CD4-positive, alpha-beta memory T cell (primary cell): ENCODE data around the gene ST3GAL3. TPM values are rescaled to one million over a fixed set of nuclear protein-coding genes. Genes with fewer than 3 reads are reported as not detected.
A peak's percentile ranks its signal among the peaks of the same experiment; 100 is the strongest.

ENCODE experiments used
- CTCF ChIA-PET: fragments of 350-600 bp; sonication (Branson Sonifier 250); formaldehyde crosslinking; loops from one replicate; lab custom pipeline; 2021; ENCODE audit warnings: inconsistent platforms; ENCODE audit not compliant: partially characterized antibody; lab: Charles Lee
- POLR2A ChIA-PET: fragments of 350-600 bp; sonication (Branson Sonifier 250); formaldehyde crosslinking; loops from one replicate; lab custom pipeline; 2021; ENCODE audit not compliant: partially characterized antibody; lab: Charles Lee
- DNase-seq, 5 donors: peaks; one replicate each; pipeline versions ENCODE4 v3.0.0 to v3.0.0-alpha.2; 2020 to 2022; ENCODE audit warnings: mixed read lengths in 1 of 5
- H3K27ac ChIP-seq: one replicate; pipeline ENCODE4 v1.7.0; 2013; ENCODE audit warnings: low read depth, low read length
- H3K27me3 ChIP-seq: 2 replicates; pipeline ENCODE4 v1.7.0; 2013; ENCODE audit warnings: mild to moderate bottlenecking, low read length, moderate library complexity; ENCODE audit not compliant: insufficient read depth
- H3K36me3 ChIP-seq: 2 replicates; pipeline ENCODE4 v1.7.0; 2013; ENCODE audit warnings: mild to moderate bottlenecking, low read length, moderate library complexity; ENCODE audit not compliant: insufficient read depth
- H3K4me1 ChIP-seq: 2 replicates; pipeline ENCODE4 v1.7.0; 2013; ENCODE audit warnings: mild to moderate bottlenecking, low read length, moderate library complexity; ENCODE audit not compliant: insufficient read depth
- H3K4me3 ChIP-seq, 2 donors: one replicate each; pipeline ENCODE4 v1.7.0; 2013; ENCODE audit warnings: low read length in 2 of 2, mild to moderate bottlenecking in 1 of 2
- H3K9me3 ChIP-seq, 2 donors: one replicate each; pipeline ENCODE4 v1.7.0; 2013; ENCODE audit warnings: low read length in 2 of 2, control low read depth in 1 of 2; ENCODE audit not compliant: control insufficient read depth in 1 of 2
- H3K27ac Mint-ChIP-seq, 7 donors: one replicate each; pipeline ENCODE4 v1.8.0; 2020 to 2021; ENCODE audit warnings: mixed read lengths in 7 of 7, mild to moderate bottlenecking in 6 of 7, inconsistent platforms in 3 of 7, moderate library complexity in 3 of 7
- H3K27me3 Mint-ChIP-seq, 2 donors: one replicate each; pipeline ENCODE4 v1.8.0; 2020 to 2021; ENCODE audit warnings: mixed read lengths in 2 of 2
- H3K36me3 Mint-ChIP-seq, 2 donors: one replicate each; pipeline ENCODE4 v1.8.0; 2020 to 2021; ENCODE audit warnings: mixed read lengths in 2 of 2, inconsistent platforms in 1 of 2, mild to moderate bottlenecking in 1 of 2
- H3K4me1 Mint-ChIP-seq, 4 donors: one replicate each; pipeline ENCODE4 v1.8.0; 2020 to 2021; ENCODE audit warnings: mixed read lengths in 4 of 4, mild to moderate bottlenecking in 1 of 4
- H3K4me3 Mint-ChIP-seq, 8 donors: one replicate each; pipeline ENCODE4 v1.8.0; 2020 to 2021; ENCODE audit warnings: mixed read lengths in 8 of 8, mild to moderate bottlenecking in 7 of 8, moderate library complexity in 6 of 8, inconsistent platforms in 3 of 8
- H3K9me3 Mint-ChIP-seq, 8 donors: one replicate each; pipeline ENCODE4 v1.8.0; 2020 to 2021; ENCODE audit warnings: mixed read lengths in 8 of 8, mild to moderate bottlenecking in 5 of 8, inconsistent platforms in 3 of 8, moderate library complexity in 1 of 8
- intact Hi-C: fragments of 100-400 bp; cut with micrococcal nuclease; formaldehyde crosslinking; loops from one replicate; pipeline ENCODE4 v1.15.1; 2023
- polyA plus RNA-seq, 2 donors: library from polyadenylated mRNA; unstranded; fragments of 300-500 nt; fragmentation: Illumina TruSeq; gene quantifications; one replicate each; pipeline ENCODE4 v1.2.3, GENCODE V29; 2021
- total RNA-seq, 2 experiments: library from RNA; stranded (reverse); gene quantifications; one replicate each; pipeline ENCODE4 v1.2.3, GENCODE V29; 2021

ST3GAL3 gene
- total and polyA plus RNA-seq, 4 experiments from 2014 or later = 6.1 to 29.6 (median 16.3) TPM

DNA sequence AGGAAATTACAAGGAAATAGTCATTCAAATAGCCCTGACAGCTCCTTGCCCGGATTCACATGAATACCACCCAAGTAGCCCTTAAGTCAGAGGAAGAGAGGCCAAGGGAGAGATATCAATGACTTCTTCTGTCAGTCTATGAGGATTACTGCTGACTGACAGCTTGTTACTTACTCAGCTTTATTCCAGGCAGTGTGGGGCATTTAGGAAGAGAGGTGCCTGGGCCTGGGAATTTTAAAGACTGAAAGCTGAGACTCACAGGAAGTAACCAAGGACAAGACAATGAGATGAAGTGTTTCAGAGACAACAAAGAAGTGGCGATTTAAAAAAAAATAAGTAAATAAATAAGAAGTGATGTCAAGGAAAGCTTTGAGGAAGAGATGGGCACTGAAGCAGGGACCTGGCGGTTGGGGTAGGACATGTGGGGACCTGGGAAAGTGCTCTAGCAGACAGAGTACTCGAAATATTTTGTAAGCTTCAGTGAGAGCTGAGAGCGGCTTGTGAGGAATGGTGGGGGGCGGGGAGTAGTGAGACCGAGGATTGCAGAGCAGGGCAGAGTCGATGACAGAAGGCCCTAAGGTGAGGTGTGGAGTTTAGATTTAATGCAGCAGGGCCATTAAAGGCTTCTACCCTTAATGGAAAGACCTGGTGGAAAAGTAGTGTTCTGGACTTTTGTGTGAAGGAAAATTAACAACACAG is 58.9 kb downstream of the ST3GAL3 start:
- POLR2A ChIA-PET = no interaction called here
- H3K9me3 ChIP-seq = no peaks in the 10 kb centered on the region
- no peaks in the 10 kb centered on the region for H3K4me1 ChIP-seq
- CTCF ChIA-PET = interaction anchor here (0.8 to 5.3 kb wide), 9 partner anchors 164 to 282 kb away, joined by 3 to 91 read pairs (median 3); partner anchors contain the start of gene ARTN
- Mint-ChIP-seq H3K4me1 (peaks cover 0 to 9% (median 3%) of the 10 kb centered on the region in 4 donors), H3K4me3 (no peak overlapping the region), H3K9me3 (no peaks in the 10 kb centered on the region), H3K36me3 (no peaks in the 10 kb centered on the region), H3K27ac (no peak overlapping the region), H3K27me3 (no peaks in the 10 kb centered on the region)
- no peak overlapping the region for H3K27ac ChIP-seq
- intact Hi-C loops = no loop called here
- no peak overlapping the region for H3K4me3 ChIP-seq
- no peaks in the 10 kb centered on the region for H3K27me3 ChIP-seq
- H3K36me3 ChIP-seq = no peaks in the 10 kb centered on the region
- DNase-seq = no peak

DNA sequence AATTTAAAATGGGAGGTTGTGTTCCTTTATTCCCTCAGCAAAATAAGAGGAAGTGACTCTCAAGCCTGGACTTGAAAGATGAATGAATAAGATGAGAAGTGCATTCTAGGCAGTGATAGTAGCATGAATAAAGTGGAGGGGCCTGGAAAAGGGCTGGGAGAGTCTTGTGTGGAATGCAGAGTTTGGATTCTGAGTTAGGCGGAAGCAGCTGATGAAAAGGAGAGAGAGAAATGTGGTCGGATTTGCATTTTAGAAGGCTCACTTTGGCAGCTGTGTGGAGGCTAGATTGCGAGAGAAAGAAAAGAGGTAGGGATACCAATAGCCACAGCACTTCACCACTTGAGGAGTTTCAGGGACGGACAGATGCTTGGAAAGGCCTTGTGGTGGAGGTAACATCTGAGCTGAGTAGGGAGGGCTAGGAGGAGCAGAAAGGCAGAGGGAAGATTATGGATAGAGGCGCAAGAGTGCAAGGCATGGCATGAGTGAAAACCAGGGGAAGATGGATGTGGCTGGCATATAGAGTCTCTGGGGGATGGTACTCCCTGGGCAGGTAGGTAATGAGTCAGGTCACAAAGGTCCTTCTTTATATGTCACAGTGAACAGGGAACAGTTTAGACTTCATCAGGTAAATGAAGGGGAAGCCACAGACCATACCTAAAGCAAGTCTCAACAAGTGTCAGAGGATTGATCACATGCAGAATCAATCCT is 59.6 kb downstream of the ST3GAL3 start:
- H3K27me3 ChIP-seq = no peaks in the 10 kb centered on the region
- no peaks in the 10 kb centered on the region for H3K4me1 ChIP-seq
- H3K36me3 ChIP-seq = no peaks in the 10 kb centered on the region
- H3K4me3 Mint-ChIP-seq = no peak overlapping the region
- no peak overlapping the region for H3K27ac Mint-ChIP-seq
- H3K4me3 ChIP-seq = no peak overlapping the region
- H3K9me3 ChIP-seq = no peaks in the 10 kb centered on the region
- H3K27ac ChIP-seq = no peak overlapping the region
- POLR2A ChIA-PET = no interaction called here
- intact Hi-C loops = no loop called here
- no peaks in the 10 kb centered on the region for H3K27me3 Mint-ChIP-seq
- CTCF ChIA-PET = interaction anchor here (0.6 to 5.3 kb wide), 3 partner anchors 163 to 280 kb away, joined by 3 to 91 read pairs (median 3); partner anchors contain the start of gene ARTN
- DNase-seq = no peak
- no peaks in the 10 kb centered on the region for H3K9me3 Mint-ChIP-seq
- peaks cover 0 to 8% (median 3%) of the 10 kb centered on the region in 4 donors for H3K4me1 Mint-ChIP-seq
- peaks cover 3% of the 10 kb centered on the region in 2 donors for H3K36me3 Mint-ChIP-seq

DNA sequence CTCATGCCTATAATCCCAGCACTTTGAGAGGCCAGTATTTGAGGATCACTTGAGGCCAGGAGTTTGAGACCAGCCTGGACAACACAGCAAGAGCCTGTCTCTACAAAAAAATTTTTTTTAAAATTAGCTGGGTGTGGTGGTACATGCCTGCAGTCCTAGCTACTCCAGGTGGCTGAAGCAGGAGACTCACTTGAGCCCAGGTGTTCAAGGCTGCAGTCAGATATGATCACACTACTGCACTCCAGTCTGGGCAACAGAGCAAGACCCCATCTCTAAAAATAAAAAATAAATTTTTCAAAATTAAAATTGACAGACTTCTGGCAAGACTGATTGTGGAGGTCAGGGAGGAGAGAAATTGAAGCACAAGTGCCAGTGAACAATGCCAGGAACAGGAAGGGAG is 60.8 kb downstream of the ST3GAL3 start:
- Histone ChIP-seq H3K27ac (no peak overlapping the region), H3K9me3 (no peaks in the 10 kb centered on the region), H3K36me3 (no peaks in the 10 kb centered on the region), H3K4me1 (no peaks in the 10 kb centered on the region), H3K4me3 (no peak overlapping the region), H3K27me3 (no peaks in the 10 kb centered on the region)
- no peak for DNase-seq
- H3K4me1 Mint-ChIP-seq = peaks cover 0 to 7% (median 3%) of the 10 kb centered on the region in 4 donors
- H3K36me3 Mint-ChIP-seq = peaks cover 9 to 11% of the 10 kb centered on the region in 2 donors
- H3K27ac Mint-ChIP-seq = no peak overlapping the region
- intact Hi-C loops = no loop called here
- no peak overlapping the region for H3K4me3 Mint-ChIP-seq
- no peaks in the 10 kb centered on the region for H3K27me3 Mint-ChIP-seq
- no peaks in the 10 kb centered on the region for H3K9me3 Mint-ChIP-seq
- CTCF ChIA-PET = interaction anchor here (2.7 kb wide), 1 partner anchor 166 kb away, joined by 9 read pairs; the partner anchor contains the start of gene ARTN
- POLR2A ChIA-PET = no interaction called here

GRCh38 chr1:43769350-43769908 is 62.1 kb downstream of the ST3GAL3 start:
- Histone ChIP-seq H3K4me1 (no peaks in the 10 kb centered on the region), H3K36me3 (no peaks in the 10 kb centered on the region), H3K27ac (no peak overlapping the region), H3K27me3 (no peaks in the 10 kb centered on the region), H3K9me3 (no peaks in the 10 kb centered on the region), H3K4me3 (no peak overlapping the region)
- H3K27me3 Mint-ChIP-seq = no peaks in the 10 kb centered on the region
- H3K4me1 Mint-ChIP-seq = peaks cover 0 to 1% (median under 1%) of the 10 kb centered on the region in 4 donors
- H3K27ac Mint-ChIP-seq = no peak overlapping the region
- ChIA-PET POLR2A (no interaction called here), CTCF (interaction anchor here (1.7 to 2.7 kb wide), 2 partner anchors 165 to 267 kb away, joined by 5 to 9 read pairs; partner anchors contain the start of gene ARTN)
- intact Hi-C loops = no loop called here
- no peak overlapping the region for H3K4me3 Mint-ChIP-seq
- H3K36me3 Mint-ChIP-seq = peaks cover 17 to 18% of the 10 kb centered on the region in 2 donors
- H3K9me3 Mint-ChIP-seq = no peaks in the 10 kb centered on the region
- DNase-seq = no peak

DNA sequence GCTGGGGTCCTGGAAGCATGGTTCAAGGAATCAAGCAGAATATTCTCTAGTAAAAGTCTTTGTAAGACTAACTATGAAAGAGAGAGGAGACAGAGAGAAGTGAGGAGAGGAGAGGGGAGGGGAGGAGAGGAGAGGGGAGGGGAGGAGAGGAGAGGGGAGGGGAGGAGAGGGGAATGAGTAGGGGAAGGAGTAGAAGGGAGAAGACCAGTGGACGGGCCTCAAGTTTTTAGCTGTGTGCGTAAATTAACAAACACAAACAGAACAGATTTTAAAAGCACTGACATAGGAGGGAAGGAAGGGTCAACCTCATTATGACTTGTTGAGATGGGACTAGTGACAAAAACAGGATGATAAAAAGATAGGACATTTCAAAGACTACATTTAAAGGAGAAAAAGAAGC is 62.8 kb downstream of the ST3GAL3 start:
- no peak overlapping the region for H3K27ac ChIP-seq
- no peaks in the 10 kb centered on the region for H3K36me3 ChIP-seq
- ChIA-PET POLR2A (no interaction called here), CTCF (interaction anchor here (1.7 to 2.7 kb wide), 2 partner anchors 164 to 266 kb away, joined by 5 to 9 read pairs; partner anchors contain the start of gene ARTN)
- no peaks in the 10 kb centered on the region for H3K9me3 Mint-ChIP-seq
- peak overlapping the region in 1 of 7 donors; percentile 10 for H3K27ac Mint-ChIP-seq
- no peak overlapping the region for H3K4me3 ChIP-seq
- no peaks in the 10 kb centered on the region for H3K27me3 Mint-ChIP-seq
- no peaks in the 10 kb centered on the region for H3K9me3 ChIP-seq
- DNase-seq = no peak
- H3K4me1 ChIP-seq = no peaks in the 10 kb centered on the region
- peaks cover 22 to 23% of the 10 kb centered on the region in 2 donors for H3K36me3 Mint-ChIP-seq
- peaks cover 0 to 1% (median under 1%) of the 10 kb centered on the region in 4 donors for H3K4me1 Mint-ChIP-seq
- H3K27me3 ChIP-seq = no peaks in the 10 kb centered on the region
- intact Hi-C loops = no loop called here
- H3K4me3 Mint-ChIP-seq = no peak overlapping the region

- intact Hi-C loops = no loop called here
- Mint-ChIP-seq H3K9me3 (peaks cover 0 to 8% (median 2%) of the 10 kb centered on the region in 8 donors), H3K27ac (peak overlapping the region in 1 of 7 donors; percentile 75), H3K27me3 (no peaks in the 10 kb centered on the region), H3K4me3 (no peak overlapping the region), H3K36me3 (peaks cover 41 to 49% of the 10 kb centered on the region in 2 donors), H3K4me1 (peaks cover 0 to 1% (median under 1%) of the 10 kb centered on the region in 4 donors)
- ChIA-PET POLR2A (no interaction called here), CTCF (no interaction called here)
- H3K4me3 ChIP-seq = no peak overlapping the region
- no peak overlapping the region for H3K27ac ChIP-seq
- no peak for DNase-seq
- H3K36me3 ChIP-seq = no peaks in the 10 kb centered on the region
- no peaks in the 10 kb centered on the region for H3K27me3 ChIP-seq
- no peaks in the 10 kb centered on the region for H3K4me1 ChIP-seq
- H3K9me3 ChIP-seq = no peaks in the 10 kb centered on the region
Observed at GRCh38 chr1:43772978-43773377, 65.6 kb downstream of the ST3GAL3 start.

DNA sequence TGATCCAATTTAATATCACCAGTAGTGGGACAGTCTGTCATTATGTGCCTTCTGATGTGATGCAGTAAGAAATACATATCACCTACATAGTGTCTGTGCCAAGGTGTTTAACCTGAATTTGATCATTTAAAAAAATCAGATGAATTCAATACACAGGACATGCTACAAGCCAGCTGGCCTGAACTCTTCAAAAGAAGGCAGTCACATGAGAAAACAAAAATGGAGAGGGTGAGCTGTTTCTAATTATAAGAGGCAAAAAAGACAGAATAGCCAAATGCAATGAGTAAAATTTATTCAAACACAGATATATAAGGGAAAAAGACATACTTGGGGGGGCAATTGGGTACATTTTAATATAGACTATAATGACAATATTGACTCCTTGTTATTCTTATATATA is 66.5 kb downstream of the ST3GAL3 start:
- H3K27me3 ChIP-seq = no peaks in the 10 kb centered on the region
- H3K27ac Mint-ChIP-seq = no peak overlapping the region
- peaks cover 0 to 12% (median 3%) of the 10 kb centered on the region in 8 donors for H3K9me3 Mint-ChIP-seq
- no peak overlapping the region for H3K4me3 ChIP-seq
- H3K36me3 Mint-ChIP-seq = peaks cover 41 to 53% of the 10 kb centered on the region in 2 donors
- H3K27ac ChIP-seq = no peak overlapping the region
- DNase-seq = no peak
- no peaks in the 10 kb centered on the region for H3K27me3 Mint-ChIP-seq
- H3K9me3 ChIP-seq = no peaks in the 10 kb centered on the region
- peaks cover 0 to 1% (median 0%) of the 10 kb centered on the region in 4 donors for H3K4me1 Mint-ChIP-seq
- POLR2A ChIA-PET = no interaction called here
- H3K36me3 ChIP-seq = no peaks in the 10 kb centered on the region
- CTCF ChIA-PET = interaction anchor here (0.6 kb wide), 1 partner anchor 10 kb away, joined by 3 read pairs; no protein-coding TSS in a partner anchor
- intact Hi-C loops = no loop called here
- no peaks in the 10 kb centered on the region for H3K4me1 ChIP-seq
- H3K4me3 Mint-ChIP-seq = no peak overlapping the region
